Heart left ventricle (tissue), 16 donors: ENCODE measurements around the gene BHLHA15. TPM values are rescaled to one million over a fixed set of nuclear protein-coding genes. Genes with fewer than 3 reads are reported as not detected.

Experiments
- ATAC-seq, 4 donors: fragments of 200-7000 bp; cut with Tn5 transposase; one replicate each; pipeline ENCODE4 v1.9.1; 2020 to 2022; ENCODE audit warnings: moderate library complexity in 4 of 4, mild to moderate bottlenecking in 3 of 4, moderate number of reproducible peaks in 1 of 4
- DNase-seq, 5 donors: peaks; one replicate each; pipeline ENCODE4 v3.0.0-alpha.2; 2020
- H3K27ac ChIP-seq, 12 donors: fragments of 200-600 bp; sonication (generic) in 4 of 12; one replicate each; pipeline versions ENCODE4 v1.5.0 to v1.8.0; 2016 to 2022; ENCODE audit warnings: mild to moderate bottlenecking in 2 of 12
- H3K27me3 ChIP-seq, 9 donors: fragments of 200-600 bp; sonication (generic) in 2 of 9; one replicate each; pipeline versions ENCODE4 v1.5.1 to v1.8.0; 2016 to 2022; ENCODE audit warnings: mild to moderate bottlenecking in 3 of 9
- H3K36me3 ChIP-seq, 9 donors: fragments of 200-600 bp; sonication (generic) in 2 of 9; one replicate each; pipeline versions ENCODE4 v1.5.0 to v1.8.0; 2018 to 2022; ENCODE audit warnings: mild to moderate bottlenecking in 2 of 9
- H3K4me1 ChIP-seq, 12 donors: fragments of 200-600 bp; sonication (generic) in 4 of 12; one replicate each; pipeline versions ENCODE4 v1.5.0 to v1.8.0; 2016 to 2022; ENCODE audit warnings: mild to moderate bottlenecking in 3 of 12
- H3K4me3 ChIP-seq, 12 donors: fragments of 200-600 bp; sonication (generic) in 4 of 12; one replicate each; pipeline versions ENCODE4 v1.5.0 to v1.8.0; 2017 to 2022; ENCODE audit warnings: mild to moderate bottlenecking in 9 of 12, moderate library complexity in 4 of 12
- H3K9me3 ChIP-seq, 12 donors: fragments of 200-600 bp; sonication (generic) in 4 of 12; one replicate each; pipeline versions ENCODE4 v1.5.0 to v1.8.0; 2016 to 2022; ENCODE audit warnings: mild to moderate bottlenecking in 1 of 12
- POLR2A ChIP-seq, 2 donors: fragments of 450-650 bp; IDR thresholded peaks; one replicate each; pipeline ENCODE4 v1.6.1; 2017; ENCODE audit warnings: antibody characterized with exemption in 2 of 2, mild to moderate bottlenecking in 2 of 2, moderate library complexity in 2 of 2
- WGBS, 4 donors: extraction: QIAGEN DNeasy Blood & Tissue Kit in 2 of 4; methylation state at CpG; one replicate each; pipeline versions ENCODE4 v1.1.5 to v1.1.7; 2013 to 2018; 5-methylcytosine and 5-hydroxymethylcytosine counted together
- intact Hi-C, 10 donors: fragments of 100-400 bp; cut with DNase I; formaldehyde crosslinking; loops; one replicate each; pipeline versions ENCODE4 v1.11.1 to v1.14.2; 2022
- polyA plus RNA-seq, 2 donors: library from polyadenylated mRNA; stranded (reverse); fragments of 200-250 nt; gene quantifications; one replicate each; pipeline ENCODE4 v1.2.3, GENCODE V29; 2013
- total RNA-seq, 9 donors: library from RNA; depleted of rRNA in 2 of 9; stranded (reverse); fragments of >200 nt in 2 of 9; fragmentation: NEBNext Ultra II Directional in 3 of 9; extraction: Animal tissue kit (Norgen Biotek cat#: 25700) in 3 of 9; gene quantifications; one replicate each; pipeline versions ENCODE4 v1.1.0 to v1.2.4, GENCODE V29; 2016 to 2023
- TF ChIP-seq, protein P1 (sequence below), 12 donors: fragments of 200-600 bp; sonication (generic) in 4 of 12; IDR thresholded peaks; one replicate each; pipeline versions ENCODE4 v1.5.0 to v1.8.0; 2018 to 2022; ENCODE audit warnings: antibody characterized with exemption in 12 of 12, mild to moderate bottlenecking in 5 of 12
- donor health status: ischemic (EF 13 %, LVEDD 7.1; RV severe dilation, severe dysfunction).
- donor health status: healthy with polysubstance abuse.
- donor health status: DM: no; HTN: yes; CAD: no.
- donor health status: DM: no; HTN: no; CAD: no.
- donor health status: ischemic (EF 25% LVEDD 6.9; RV normal size, moderate dysfunction).
- donor health status: ischemic (EF 25% LVEDD 5.7; RV mildly dilated, moderate dysfunction).
- donor health status: healthy.
- donor health status: DM: yes; HTN: yes; CAD: no.
- donor health status: ischemic (EF 35%, LVEDD 5.7; RV mildly dilated, moderate dysfunction).
- donor health status: nonischemic (EF 11% LVEDD 7.7; RV severe dilation, severe dysfunction).
- donor health status: DM: yes; HTN: yes; CAD: no.
- donor health status: PGD.
- donor health status: ischemic (EF 29% LVEDD 5.4; RV normal size, mild dysfunction).
- donor health status: nonischemic (EF 23%, LVEDD 6.1; RV moderate dilation, normal function).

BHLHA15 gene
- total and polyA plus RNA-seq, 11 donors, result 0.26 to 1.3 (median 0.61) TPM; not detected in 8

DNA sequence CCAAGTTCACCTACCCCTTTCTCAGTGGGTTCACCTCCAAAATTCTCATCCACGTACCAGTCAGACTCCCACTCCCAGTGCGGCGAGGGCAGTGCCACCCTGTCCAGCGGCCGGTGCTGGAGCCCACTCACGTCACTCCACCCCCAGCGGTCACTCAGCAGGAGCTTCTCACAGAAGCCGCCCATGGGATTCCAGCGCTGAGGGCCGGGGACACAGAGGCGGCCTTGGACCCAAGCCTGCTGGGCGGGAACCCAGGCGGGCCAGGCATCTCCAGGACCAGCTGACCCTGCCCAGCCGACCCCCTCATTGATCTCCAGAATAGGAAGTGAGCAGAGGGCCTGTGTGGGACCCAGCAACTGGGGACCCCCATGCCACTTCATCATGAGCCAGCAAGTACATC is 33.6 kb downstream of the BHLHA15 start:
- Histone ChIP-seq H3K27me3 (no peaks in the 10 kb centered on the region), H3K27ac (peak overlapping the region in 4 of 12 donors; percentile 3 to 67 (median 60)), H3K4me3 (no peak overlapping the region), H3K9me3 (no peaks in the 10 kb centered on the region), H3K36me3 (peaks cover 0 to 56% (median 23%) of the 10 kb centered on the region in 9 donors), H3K4me1 (peaks cover 0 to 49% (median 14%) of the 10 kb centered on the region in 12 donors)
- ATAC-seq, result no peak
- intact Hi-C loops, result loop anchor here in 7 of 10 donors (5.0 to 10.0 kb wide), 4 partner anchors 37 to 223 kb away; partner anchors contain the start of genes BRI3 (in 4 of the 7) and LMTK2 (in 1 of the 7)
- 93 to 96% (median 95%) methylated on average over 5 to 14 of the region's 14 CpGs for WGBS, 4 donors
- no peak for DNase-seq
- no peak for TF ChIP-seq POLR2A (IDR thresholded peaks at IDR 0.05)
- TF ChIP-seq, protein P1, sequence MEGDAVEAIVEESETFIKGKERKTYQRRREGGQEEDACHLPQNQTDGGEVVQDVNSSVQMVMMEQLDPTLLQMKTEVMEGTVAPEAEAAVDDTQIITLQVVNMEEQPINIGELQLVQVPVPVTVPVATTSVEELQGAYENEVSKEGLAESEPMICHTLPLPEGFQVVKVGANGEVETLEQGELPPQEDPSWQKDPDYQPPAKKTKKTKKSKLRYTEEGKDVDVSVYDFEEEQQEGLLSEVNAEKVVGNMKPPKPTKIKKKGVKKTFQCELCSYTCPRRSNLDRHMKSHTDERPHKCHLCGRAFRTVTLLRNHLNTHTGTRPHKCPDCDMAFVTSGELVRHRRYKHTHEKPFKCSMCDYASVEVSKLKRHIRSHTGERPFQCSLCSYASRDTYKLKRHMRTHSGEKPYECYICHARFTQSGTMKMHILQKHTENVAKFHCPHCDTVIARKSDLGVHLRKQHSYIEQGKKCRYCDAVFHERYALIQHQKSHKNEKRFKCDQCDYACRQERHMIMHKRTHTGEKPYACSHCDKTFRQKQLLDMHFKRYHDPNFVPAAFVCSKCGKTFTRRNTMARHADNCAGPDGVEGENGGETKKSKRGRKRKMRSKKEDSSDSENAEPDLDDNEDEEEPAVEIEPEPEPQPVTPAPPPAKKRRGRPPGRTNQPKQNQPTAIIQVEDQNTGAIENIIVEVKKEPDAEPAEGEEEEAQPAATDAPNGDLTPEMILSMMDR (IDR thresholded peaks at IDR 0.05), result no peak

DNA sequence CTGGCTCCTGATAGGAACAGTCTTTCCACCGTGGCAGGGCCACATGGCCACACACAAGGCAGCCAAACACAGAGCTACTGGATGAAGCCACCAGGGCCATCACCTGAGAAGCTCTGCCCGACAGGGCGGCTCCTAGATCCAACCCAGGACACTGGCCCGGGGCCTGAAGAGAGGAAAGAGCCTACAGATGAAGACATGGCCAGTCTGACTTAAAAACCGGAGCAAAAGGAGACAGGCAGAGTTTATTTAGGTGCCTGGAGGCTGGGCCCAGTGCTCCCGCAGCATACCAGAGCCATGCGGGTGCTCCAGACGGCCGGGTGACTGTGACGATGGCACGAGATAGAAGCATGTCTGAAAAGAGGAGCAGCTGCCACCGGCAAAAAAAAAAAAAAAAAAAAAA is 36.9 kb downstream of the BHLHA15 start:
- Histone ChIP-seq H3K4me1 (peaks cover 0 to 74% (median 36%) of the 10 kb centered on the region in 12 donors), H3K27ac (peak overlapping the region in 10 of 12 donors; percentile 5 to 91 (median 84)), H3K27me3 (no peaks in the 10 kb centered on the region), H3K9me3 (no peaks in the 10 kb centered on the region), H3K4me3 (no peak overlapping the region), H3K36me3 (peaks cover 0 to 37% (median 11%) of the 10 kb centered on the region in 9 donors)
- ATAC-seq (no peak), DNase-seq (no peak)
- no peak for TF ChIP-seq POLR2A (IDR thresholded peaks at IDR 0.05)
- TF ChIP-seq, protein P1 (IDR thresholded peaks at IDR 0.05), result no peak
- intact Hi-C loops, result loop anchor here in 6 of 10 donors (2.0 to 10.0 kb wide), 4 partner anchors 34 to 223 kb away; partner anchors contain the start of genes BRI3 (in 4 of the 6), BAIAP2L1 (in 1 of the 6) and LMTK2 (in 1 of the 6)
- 85 to 94% (median 91%) methylated on average over 8 to 12 of the region's 12 CpGs for WGBS, 4 donors

DNA sequence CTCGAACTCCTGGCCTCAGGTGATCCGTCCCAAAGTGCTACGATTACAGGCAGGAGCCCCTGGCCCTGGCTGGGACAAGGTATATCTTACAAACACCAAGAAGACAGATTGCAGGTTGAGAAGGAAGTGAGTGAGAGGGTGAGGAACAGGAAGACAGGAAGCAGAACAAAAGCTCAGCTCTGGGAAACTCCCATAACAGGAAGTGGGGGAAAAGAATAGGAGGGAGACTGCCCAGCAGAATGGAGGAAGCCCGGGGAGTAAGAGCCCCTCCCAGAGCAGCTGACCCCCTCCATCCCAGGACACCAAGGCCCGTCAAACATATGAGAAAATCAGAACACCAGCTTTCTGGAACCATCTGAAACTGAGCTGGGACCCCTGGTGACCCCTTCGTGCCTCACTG is 37.9 kb downstream of the BHLHA15 start:
- Histone ChIP-seq H3K27ac (peak overlapping the region; percentile 52 to 91 (median 88)), H3K36me3 (peaks cover 0 to 28% (median 5%) of the 10 kb centered on the region in 9 donors), H3K27me3 (no peaks in the 10 kb centered on the region), H3K4me3 (no peak overlapping the region), H3K9me3 (no peaks in the 10 kb centered on the region), H3K4me1 (peaks cover 0 to 78% (median 38%) of the 10 kb centered on the region in 12 donors)
- WGBS, 4 donors, result 49 to 68% (median 62%) methylated on average over 6 of the region's 6 CpGs
- ATAC-seq (peak in 2 of 4 donors; percentile 5 to 47), DNase-seq (peak in 2 of 5 donors; percentile 51 to 54)
- no peak for TF ChIP-seq POLR2A (IDR thresholded peaks at IDR 0.05)
- TF ChIP-seq, protein P1 (IDR thresholded peaks at IDR 0.05), result no peak
- intact Hi-C loops, result loop anchor here in 6 of 10 donors (2.0 to 10.0 kb wide), 4 partner anchors 33 to 224 kb away; partner anchors contain the start of genes BRI3 (in 4 of the 6), BAIAP2L1 (in 1 of the 6) and LMTK2 (in 1 of the 6)

DNA sequence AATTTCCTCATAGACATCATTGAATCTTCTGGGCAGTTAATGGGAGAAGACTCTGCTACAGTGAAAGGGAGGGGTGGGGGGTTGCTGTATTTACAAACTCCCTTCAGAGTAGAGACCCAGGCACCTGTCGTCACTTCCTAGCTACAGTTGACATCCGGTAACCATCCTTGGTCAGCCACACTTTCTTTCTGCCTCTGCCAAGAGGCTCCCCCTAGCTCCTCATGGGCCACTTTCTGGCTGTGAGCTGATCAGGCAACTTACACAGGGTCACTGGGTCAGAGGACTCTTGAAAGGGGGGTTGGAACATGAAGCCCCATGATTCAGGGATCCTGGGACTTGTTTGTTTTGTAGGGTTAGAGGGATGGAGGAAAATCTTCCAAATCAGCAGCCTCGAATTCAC is 39.5 kb downstream of the BHLHA15 start:
- ATAC-seq, result no peak
- WGBS, 4 donors, result 48 to 65% (median 57%) methylated on average over 3 of the region's 3 CpGs
- Histone ChIP-seq H3K4me1 (peaks cover 0 to 70% (median 37%) of the 10 kb centered on the region in 12 donors), H3K27me3 (no peaks in the 10 kb centered on the region), H3K27ac (peak overlapping the region in 11 of 12 donors; percentile 83 to 91 (median 88)), H3K4me3 (peak overlapping the region in 10 of 12 donors; percentile 71 to 99 (median 92)), H3K36me3 (peaks cover 0 to 15% (median 0%) of the 10 kb centered on the region in 9 donors), H3K9me3 (no peaks in the 10 kb centered on the region)
- intact Hi-C loops, result loop anchor here in 1 of 10 donors (2.0 kb wide), 1 partner anchor 32 kb away; no protein-coding TSS in a partner anchor
- no peak for TF ChIP-seq POLR2A (IDR thresholded peaks at IDR 0.05)
- TF ChIP-seq, protein P1 (IDR thresholded peaks at IDR 0.05), result no peak
- DNase-seq, result no peak
